ENCODE data around the gene SELPLG. TPM values are rescaled to one million over a fixed set of nuclear protein-coding genes. Genes with fewer than 3 reads are reported as not detected.
"Not testable (repeated sequence)": the region's sequence is repeated elsewhere in the genome, so short reads cannot be mapped to it uniquely, and the experiment has no call there.

SELPLG gene
- total and polyA plus RNA-seq, 4 donors: 0.87 to 13.0 (median 6.7) TPM

DNA sequence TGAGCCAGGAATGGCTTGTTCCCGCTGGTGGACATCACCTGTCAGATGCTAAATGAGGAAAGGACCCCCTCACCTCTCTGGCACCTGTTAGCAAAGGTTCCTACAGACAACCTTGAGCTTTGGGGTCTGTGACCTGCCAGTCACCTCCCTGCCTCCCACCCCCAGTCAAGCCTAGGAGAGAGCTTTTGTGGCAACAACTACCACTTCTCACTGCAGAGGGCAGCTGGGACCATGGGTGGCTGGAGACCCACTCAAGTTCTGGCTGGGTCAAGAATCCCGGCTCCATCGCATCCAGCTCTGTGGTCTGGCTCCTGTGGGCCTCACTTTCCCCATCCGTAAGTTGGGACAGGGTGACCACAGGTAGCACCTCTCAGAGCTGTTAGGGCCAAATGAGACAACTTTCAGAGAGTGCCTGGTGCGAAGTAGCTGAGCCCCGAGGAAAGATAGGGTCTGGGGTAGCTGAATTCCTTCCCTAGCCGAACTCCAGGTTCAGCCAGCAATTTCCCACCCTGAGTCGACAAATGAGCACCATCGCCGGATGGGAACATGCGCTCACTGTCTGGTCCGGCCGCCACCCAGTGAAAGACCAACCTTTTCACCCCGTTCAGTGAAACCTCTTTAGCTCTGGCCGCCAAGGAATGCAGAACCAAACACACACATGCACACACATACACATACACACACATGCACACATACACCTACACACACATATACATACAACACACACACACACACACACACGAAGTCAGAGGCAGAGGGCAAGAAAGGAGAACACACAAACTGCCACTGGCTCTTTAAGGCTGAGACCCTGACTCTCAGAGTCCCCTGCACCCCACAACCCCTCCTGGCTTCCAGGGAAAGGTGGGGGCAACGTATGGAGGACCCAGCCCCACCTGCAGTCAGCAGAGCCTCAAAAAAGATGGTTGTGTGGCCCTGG, 37.7 kb downstream of the SELPLG start:
- ATAC-seq (ENCODE audit: low FRiP score) (no peak), DNase-seq (no peak)
- Histone ChIP-seq H3K27me3 (ENCODE audit: control insufficient read depth in 1 of 2, insufficient read depth in 2 of 2, low read length in 1 of 2) (no peaks in the 10 kb centered on the region), H3K4me1 (ENCODE audit: control insufficient read depth in 1 of 2, insufficient read depth in 2 of 2, low read length in 2 of 2) (no peaks in the 10 kb centered on the region), H3K9me3 (ENCODE audit: control insufficient read depth, low read length) (no peaks in the 10 kb centered on the region), H3K27ac (ENCODE audit: low read depth in 1 of 2, low read length in 2 of 2) (no peak overlapping the region), H3K4me3 (ENCODE audit: low read length in 2 of 2) (no peak overlapping the region), H3K36me3 (ENCODE audit: control insufficient read depth in 1 of 2, insufficient read depth in 2 of 2, low read length in 1 of 2) (no peaks in the 10 kb centered on the region)
- 75 to 78% methylated on average over 17 of the region's 17 CpGs for WGBS, 2 donors
- intact Hi-C loops (cut with DNase I): no loop called here

DNA sequence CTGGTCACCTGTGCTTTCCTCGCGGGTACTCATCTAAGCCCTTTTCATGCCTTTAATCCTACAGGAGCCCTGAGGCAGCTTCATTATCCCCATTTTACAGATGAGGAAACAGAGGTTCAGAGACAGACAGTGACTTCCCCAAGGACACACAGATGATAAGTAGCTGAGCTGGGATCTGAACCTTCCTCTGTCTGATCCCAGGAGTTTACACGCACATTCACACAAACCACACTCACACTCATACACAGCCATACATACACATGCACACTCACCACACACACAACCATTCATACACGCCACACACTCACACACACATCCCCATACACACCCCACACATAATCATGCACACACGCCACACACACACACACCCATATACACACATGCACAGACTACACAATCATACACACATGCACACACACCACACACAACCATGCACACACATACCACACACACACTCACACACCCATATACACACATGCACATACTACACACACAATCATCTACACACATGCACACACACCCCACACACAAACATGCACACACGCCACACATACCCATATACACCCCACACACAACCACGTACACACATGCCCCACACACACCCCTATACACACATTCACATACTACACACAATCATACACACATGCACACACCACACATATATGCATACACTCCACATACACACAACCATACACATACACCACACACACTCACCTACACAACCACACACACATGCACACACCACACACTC, 38.6 kb downstream of the SELPLG start:
- WGBS, 2 donors: 95 to 97% methylated on average over 7 of the region's 7 CpGs
- no peaks in the 10 kb centered on the region for H3K36me3 ChIP-seq (ENCODE audit: control insufficient read depth in 1 of 2, insufficient read depth in 2 of 2, low read length in 1 of 2)
- DNase-seq (no peak), ATAC-seq (ENCODE audit: low FRiP score) (no peak)
- no peaks in the 10 kb centered on the region for H3K27me3 ChIP-seq (ENCODE audit: control insufficient read depth in 1 of 2, insufficient read depth in 2 of 2, low read length in 1 of 2)
- no peaks in the 10 kb centered on the region for H3K9me3 ChIP-seq (ENCODE audit: control insufficient read depth, low read length)
- no peak overlapping the region for H3K4me3 ChIP-seq (ENCODE audit: low read length in 2 of 2)
- no peaks in the 10 kb centered on the region for H3K4me1 ChIP-seq (ENCODE audit: control insufficient read depth in 1 of 2, insufficient read depth in 2 of 2, low read length in 2 of 2)
- no peak overlapping the region for H3K27ac ChIP-seq (ENCODE audit: low read depth in 1 of 2, low read length in 2 of 2)
- intact Hi-C loops (cut with DNase I): no loop called here

DNA sequence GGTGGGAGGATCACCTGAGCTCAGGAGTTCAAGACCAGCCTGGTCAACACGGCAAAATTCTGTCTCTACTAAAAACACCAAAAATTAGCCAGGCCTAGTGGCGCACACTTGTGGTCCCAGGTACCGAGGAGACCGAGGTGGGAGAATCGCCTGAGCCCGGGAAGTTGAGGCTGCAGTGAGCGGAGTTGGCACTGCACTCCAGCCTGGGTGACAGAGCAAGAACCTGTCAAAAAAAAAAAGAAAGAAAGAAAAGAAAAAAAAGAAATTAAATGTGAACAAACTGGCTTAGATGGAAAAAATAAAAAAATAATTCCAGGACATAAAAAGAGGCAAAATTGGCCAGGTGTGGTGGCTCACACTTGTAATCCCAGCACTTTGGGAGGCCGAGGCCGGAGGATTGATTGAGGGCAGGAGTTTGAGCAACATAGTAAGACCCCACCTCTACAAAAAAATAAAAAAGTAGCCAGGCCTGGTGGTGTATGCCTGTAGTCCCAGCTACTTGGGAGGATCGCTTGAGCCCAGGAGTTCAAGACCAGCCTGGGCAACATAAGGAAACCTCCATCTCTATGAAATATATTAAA, 39.3 kb downstream of the SELPLG start:
- Histone ChIP-seq H3K9me3 (ENCODE audit: control insufficient read depth, low read length) (no peaks in the 10 kb centered on the region), H3K27me3 (ENCODE audit: control insufficient read depth in 1 of 2, insufficient read depth in 2 of 2, low read length in 1 of 2) (no peaks in the 10 kb centered on the region), H3K4me3 (ENCODE audit: low read length in 2 of 2) (no peak overlapping the region), H3K27ac (ENCODE audit: low read depth in 1 of 2, low read length in 2 of 2) (no peak overlapping the region), H3K36me3 (ENCODE audit: control insufficient read depth in 1 of 2, insufficient read depth in 2 of 2, low read length in 1 of 2) (no peaks in the 10 kb centered on the region), H3K4me1 (ENCODE audit: control insufficient read depth in 1 of 2, insufficient read depth in 2 of 2, low read length in 2 of 2) (no peaks in the 10 kb centered on the region)
- intact Hi-C loops (cut with DNase I): no loop called here
- DNase-seq: no peak
- no peak for ATAC-seq (ENCODE audit: low FRiP score)
- 96 to 97% methylated on average over 10 of the region's 10 CpGs for WGBS, 2 donors

DNA sequence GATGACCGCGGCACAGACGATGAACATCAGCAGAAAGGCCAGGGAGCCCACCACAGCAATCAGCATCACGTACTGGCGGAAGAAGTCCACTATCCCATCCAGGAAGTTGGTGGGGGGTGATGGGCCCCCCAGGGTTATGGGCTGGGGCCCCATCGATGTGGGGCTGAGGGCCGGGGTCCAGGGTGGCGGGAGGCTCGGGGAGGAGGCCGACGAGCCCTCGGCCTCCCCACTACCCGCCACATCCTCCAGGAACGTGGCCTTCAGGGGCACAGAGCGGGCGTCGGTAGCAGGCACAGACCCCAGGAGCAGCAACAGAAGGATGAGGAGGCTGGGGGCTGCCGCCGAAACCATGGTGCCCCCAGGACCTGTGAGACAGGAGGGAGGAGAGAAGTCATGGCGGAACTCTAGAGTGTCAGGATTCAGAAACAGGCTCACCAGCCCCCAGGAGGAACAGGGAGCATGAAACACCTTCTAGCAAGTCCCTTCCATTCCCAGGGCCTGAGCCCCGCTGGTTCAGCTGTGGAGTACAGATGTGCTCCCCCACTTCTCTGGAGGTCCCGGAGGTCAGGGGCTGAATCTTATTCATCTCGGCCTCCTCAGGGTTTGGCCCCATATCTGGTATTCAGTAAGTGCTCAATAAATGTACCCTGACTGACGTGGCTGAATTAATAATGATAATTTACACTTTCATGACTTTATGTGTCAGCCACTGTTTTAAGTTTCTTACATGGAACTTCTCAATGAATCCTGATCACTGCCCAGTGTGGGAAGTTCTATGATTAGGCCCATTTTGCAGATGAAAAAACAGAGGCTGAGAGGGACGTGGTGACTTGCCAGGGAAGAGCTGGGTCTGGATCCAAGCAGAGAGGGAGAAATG, 41.4 kb downstream of the SELPLG start:
- Histone ChIP-seq H3K4me3 (ENCODE audit: low read length in 2 of 2) (no peak overlapping the region), H3K27ac (ENCODE audit: low read depth in 1 of 2, low read length in 2 of 2) (no peak overlapping the region), H3K4me1 (ENCODE audit: control insufficient read depth in 1 of 2, insufficient read depth in 2 of 2, low read length in 2 of 2) (no peaks in the 10 kb centered on the region), H3K9me3 (ENCODE audit: control insufficient read depth, low read length) (no peaks in the 10 kb centered on the region), H3K36me3 (ENCODE audit: control insufficient read depth in 1 of 2, insufficient read depth in 2 of 2, low read length in 1 of 2) (no peaks in the 10 kb centered on the region), H3K27me3 (ENCODE audit: control insufficient read depth in 1 of 2, insufficient read depth in 2 of 2, low read length in 1 of 2) (no peaks in the 10 kb centered on the region)
- WGBS, 2 donors: 92 to 95% methylated on average over 25 of the region's 25 CpGs
- DNase-seq (no peak), ATAC-seq (ENCODE audit: low FRiP score) (no peak)
- intact Hi-C loops (cut with DNase I): no loop called here

DNA sequence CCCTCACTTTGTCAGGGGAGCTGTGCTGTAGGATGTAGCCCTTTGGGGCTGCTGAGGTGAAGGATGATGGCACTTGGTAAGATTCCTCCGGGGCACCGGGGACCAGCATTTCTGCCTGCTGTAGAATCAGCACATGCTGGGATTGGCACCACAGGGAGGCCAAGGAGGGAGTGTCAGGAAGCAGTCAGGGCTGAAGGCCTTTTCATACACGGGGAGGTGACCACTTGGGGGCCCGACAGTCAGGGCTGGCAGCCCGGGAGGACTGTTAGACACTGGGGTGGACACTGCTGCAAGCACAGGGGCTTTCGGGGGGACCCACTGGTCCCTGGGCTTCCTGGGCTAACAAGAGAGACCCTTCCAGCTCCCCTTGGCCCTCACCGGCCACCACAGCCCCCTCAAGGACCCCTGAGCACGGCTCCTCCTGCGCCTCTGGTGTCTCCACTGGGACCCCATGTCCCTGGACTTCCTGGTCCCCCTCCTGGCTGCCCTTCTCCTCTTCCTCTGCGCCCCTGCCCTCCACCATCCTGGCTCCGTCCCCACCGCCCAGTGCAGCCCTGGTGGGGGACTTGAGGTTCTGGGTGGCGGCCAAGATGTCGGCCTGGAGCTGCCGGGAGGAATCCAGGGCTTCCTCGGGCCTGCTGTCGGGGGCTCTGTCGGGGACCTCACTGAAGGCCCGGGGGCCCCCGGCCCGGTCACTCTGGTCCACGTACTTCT, 42.3 kb downstream of the SELPLG start:
- WGBS, 2 donors: 87 to 90% methylated on average over 21 to 22 of the region's 22 CpGs
- Histone ChIP-seq H3K27me3 (ENCODE audit: control insufficient read depth in 1 of 2, insufficient read depth in 2 of 2, low read length in 1 of 2) (no peaks in the 10 kb centered on the region), H3K9me3 (ENCODE audit: control insufficient read depth, low read length) (no peaks in the 10 kb centered on the region), H3K36me3 (ENCODE audit: control insufficient read depth in 1 of 2, insufficient read depth in 2 of 2, low read length in 1 of 2) (no peaks in the 10 kb centered on the region), H3K4me3 (ENCODE audit: low read length in 2 of 2) (no peak overlapping the region), H3K4me1 (ENCODE audit: control insufficient read depth in 1 of 2, insufficient read depth in 2 of 2, low read length in 2 of 2) (no peaks in the 10 kb centered on the region), H3K27ac (ENCODE audit: low read depth in 1 of 2, low read length in 2 of 2) (no peak overlapping the region)
- DNase-seq (peak in 1 of 2 donors; percentile 74), ATAC-seq (ENCODE audit: low FRiP score) (no peak)
- intact Hi-C loops (cut with DNase I): no loop called here

DNA sequence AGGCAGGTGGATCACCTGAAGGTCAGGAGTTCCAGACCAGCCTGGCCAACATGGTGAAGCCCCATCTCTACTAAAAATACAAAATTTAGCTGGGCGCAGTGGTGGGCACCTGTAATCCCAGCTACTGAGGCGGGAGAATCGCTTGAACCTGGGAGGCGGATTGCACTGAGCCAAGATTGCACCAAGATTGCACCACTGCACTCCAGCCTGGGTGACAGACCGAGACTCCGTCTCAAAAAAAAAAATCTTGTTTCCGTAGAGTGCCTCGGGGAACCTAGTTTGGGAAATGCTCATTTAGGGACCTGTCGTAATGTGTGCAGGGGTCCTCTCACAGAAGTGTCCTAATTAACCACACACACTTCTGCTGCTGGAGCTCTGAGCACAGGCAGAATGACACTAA, 43.2 kb downstream of the SELPLG start:
- H3K9me3 ChIP-seq (ENCODE audit: control insufficient read depth, low read length); H3K4me1 ChIP-seq (ENCODE audit: control insufficient read depth in 1 of 2, insufficient read depth in 2 of 2, low read length in 2 of 2); intact Hi-C loops (cut with DNase I); H3K4me3 ChIP-seq (ENCODE audit: low read length in 2 of 2); H3K27ac ChIP-seq (ENCODE audit: low read depth in 1 of 2, low read length in 2 of 2); H3K27me3 ChIP-seq (ENCODE audit: control insufficient read depth in 1 of 2, insufficient read depth in 2 of 2, low read length in 1 of 2); H3K36me3 ChIP-seq (ENCODE audit: control insufficient read depth in 1 of 2, insufficient read depth in 2 of 2, low read length in 1 of 2); ATAC-seq (ENCODE audit: low FRiP score): not testable (repeated sequence)
- peak in 1 of 2 donors; percentile 28 for DNase-seq
- 93 to 94% methylated on average over 9 of the region's 9 CpGs for WGBS, 2 donors

DNA sequence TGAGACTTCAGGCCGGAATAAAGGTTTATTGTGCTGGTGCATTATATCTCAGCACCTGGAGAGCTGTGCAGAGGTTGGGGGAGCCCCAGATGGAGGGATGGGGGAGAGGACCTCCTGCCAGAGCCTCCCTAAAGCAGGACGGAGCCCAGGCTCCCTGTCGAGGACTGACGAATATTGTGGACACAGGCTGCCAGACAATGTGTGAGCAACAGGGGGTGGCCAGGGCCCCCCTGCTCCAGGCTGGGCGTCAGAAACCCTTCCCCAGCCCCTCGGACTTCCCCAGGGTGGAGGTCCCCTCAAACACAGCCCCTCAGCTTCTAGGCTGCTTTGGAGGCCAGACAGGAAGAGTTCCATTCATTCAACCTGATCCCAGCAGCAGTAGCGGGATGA, 43.9 kb downstream of the SELPLG start:
- peak in 1 of 2 donors; percentile 59 for DNase-seq
- 77 to 84% methylated on average over 7 of the region's 7 CpGs for WGBS, 2 donors
- Histone ChIP-seq H3K36me3 (ENCODE audit: control insufficient read depth in 1 of 2, insufficient read depth in 2 of 2, low read length in 1 of 2) (no peaks in the 10 kb centered on the region), H3K4me3 (ENCODE audit: low read length in 2 of 2) (no peak overlapping the region), H3K27me3 (ENCODE audit: control insufficient read depth in 1 of 2, insufficient read depth in 2 of 2, low read length in 1 of 2) (no peaks in the 10 kb centered on the region), H3K4me1 (ENCODE audit: control insufficient read depth in 1 of 2, insufficient read depth in 2 of 2, low read length in 2 of 2) (no peaks in the 10 kb centered on the region), H3K27ac (ENCODE audit: low read depth in 1 of 2, low read length in 2 of 2) (no peak overlapping the region), H3K9me3 (ENCODE audit: control insufficient read depth, low read length) (no peaks in the 10 kb centered on the region)
- ATAC-seq (ENCODE audit: low FRiP score): no peak
- intact Hi-C loops (cut with DNase I): no loop called here
